HUES64 (cell line): ENCODE measurements around the gene RSL24D1.

Source experiments
- H3K27ac ChIP-seq: 2 replicates; pipeline ENCODE4 v1.7.0; 2013; ENCODE audit warnings: low read depth, low read length, inconsistent platforms
- H3K27me3 ChIP-seq: 2 replicates; pipeline ENCODE4 v1.6.1; 2013; ENCODE audit warnings: mild to moderate bottlenecking, low read length; ENCODE audit not compliant: insufficient read depth
- H3K36me3 ChIP-seq: 2 replicates; pipeline ENCODE4 v1.6.1; 2013; ENCODE audit warnings: mild to moderate bottlenecking, low read length; ENCODE audit not compliant: insufficient read depth
- H3K4me1 ChIP-seq: 2 replicates; pipeline ENCODE4 v1.6.1; 2013; ENCODE audit warnings: mild to moderate bottlenecking, low read length, moderate library complexity; ENCODE audit not compliant: insufficient read depth
- H3K4me3 ChIP-seq: 2 replicates; pipeline ENCODE4 v1.5.1; 2013; ENCODE audit warnings: mild to moderate bottlenecking, low read length, moderate library complexity
- H3K9ac ChIP-seq: 2 replicates; pipeline ENCODE4 v1.6.1; 2013; ENCODE audit warnings: mild to moderate bottlenecking, low read depth, low read length
- H3K9me3 ChIP-seq: 2 replicates; pipeline ENCODE4 v1.6.1; 2013; ENCODE audit warnings: low read depth, low read length; ENCODE audit not compliant: insufficient read depth
- WGBS: fragments of 150-250, 120-280 bp; methylation state at CpG from one replicate; pipeline ENCODE4 v1.1.7; 2013; ENCODE audit warnings: missing lambda C conversion rate; 5-methylcytosine and 5-hydroxymethylcytosine counted together

The RSL24D1 gene

DNA sequence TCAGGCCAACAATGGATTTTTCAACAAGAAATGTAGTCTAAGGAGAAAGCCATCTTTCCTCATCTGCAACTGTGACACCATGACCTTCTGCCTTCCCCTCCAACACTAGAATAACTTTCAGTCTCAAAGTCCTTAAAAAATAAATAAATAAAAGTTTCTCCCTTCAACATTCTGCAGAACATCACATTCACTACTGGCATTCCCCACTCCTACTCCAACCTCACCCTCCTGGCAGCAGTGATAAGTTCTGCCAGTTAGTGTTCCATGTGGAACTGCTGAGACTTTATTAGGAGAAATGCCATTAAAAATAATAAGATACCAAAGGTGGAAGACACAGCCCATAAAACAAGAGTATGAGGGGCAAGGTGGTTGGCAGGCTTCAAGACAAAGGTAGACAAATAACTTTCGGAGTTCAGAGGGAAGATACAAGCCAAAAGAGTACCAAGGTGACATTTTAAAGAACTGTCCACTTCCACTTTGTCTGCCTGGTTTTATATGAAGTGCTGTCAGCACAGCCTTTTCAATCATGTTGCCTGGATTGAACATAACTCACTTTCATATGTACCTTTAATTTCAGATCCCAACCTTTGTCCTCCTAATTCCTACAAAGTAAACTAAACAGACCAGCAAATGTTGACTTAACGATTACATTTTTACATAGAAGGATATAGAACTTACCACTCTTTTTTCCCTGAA, 37.5 kb upstream of the RSL24D1 start:
- no peaks in the 10 kb centered on the region for H3K36me3 ChIP-seq
- H3K9ac ChIP-seq = no peak overlapping the region
- H3K4me3 ChIP-seq = no peak overlapping the region
- 96% methylated on average over 2 of the region's 2 CpGs for WGBS
- no peaks in the 10 kb centered on the region for H3K4me1 ChIP-seq
- no peaks in the 10 kb centered on the region for H3K27me3 ChIP-seq
- H3K27ac ChIP-seq = no peak overlapping the region
- H3K9me3 ChIP-seq = no peaks in the 10 kb centered on the region

DNA sequence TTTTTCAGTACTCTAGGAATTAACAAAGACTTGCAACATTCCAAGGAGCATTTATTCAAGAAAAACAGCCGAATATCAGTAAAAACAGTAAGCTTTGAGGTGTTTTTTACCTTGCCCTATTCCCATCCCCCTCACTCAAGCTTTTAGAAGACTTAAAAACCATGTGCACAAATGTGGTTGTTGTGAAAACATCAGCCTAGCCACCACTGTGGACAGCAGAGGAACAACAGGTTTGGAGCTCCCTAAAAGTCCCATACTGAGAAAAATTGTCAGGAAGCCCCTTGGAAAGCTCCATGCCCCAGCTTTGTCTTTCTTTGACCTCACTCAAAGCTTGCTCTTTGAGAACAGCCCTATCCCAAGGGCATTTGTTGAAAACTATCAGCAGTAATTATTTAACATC, 34.7 kb upstream of the RSL24D1 start:
- H3K27me3 ChIP-seq = no peaks in the 10 kb centered on the region
- WGBS = 94% methylated on average over 1 of the region's 1 CpG
- H3K9ac ChIP-seq = no peak overlapping the region
- H3K4me3 ChIP-seq = no peak overlapping the region
- no peak overlapping the region for H3K27ac ChIP-seq
- no peaks in the 10 kb centered on the region for H3K9me3 ChIP-seq
- H3K4me1 ChIP-seq = no peaks in the 10 kb centered on the region
- H3K36me3 ChIP-seq = no peaks in the 10 kb centered on the region

GRCh38 chr15:55230953-55231352, 34.2 kb upstream of the RSL24D1 start:
- H3K9ac ChIP-seq = no peak overlapping the region
- 89% methylated on average over 1 of the region's 1 CpG for WGBS
- no peak overlapping the region for H3K27ac ChIP-seq
- H3K4me1 ChIP-seq = no peaks in the 10 kb centered on the region
- no peak overlapping the region for H3K4me3 ChIP-seq
- no peaks in the 10 kb centered on the region for H3K27me3 ChIP-seq
- no peaks in the 10 kb centered on the region for H3K36me3 ChIP-seq
- H3K9me3 ChIP-seq = no peaks in the 10 kb centered on the region

DNA sequence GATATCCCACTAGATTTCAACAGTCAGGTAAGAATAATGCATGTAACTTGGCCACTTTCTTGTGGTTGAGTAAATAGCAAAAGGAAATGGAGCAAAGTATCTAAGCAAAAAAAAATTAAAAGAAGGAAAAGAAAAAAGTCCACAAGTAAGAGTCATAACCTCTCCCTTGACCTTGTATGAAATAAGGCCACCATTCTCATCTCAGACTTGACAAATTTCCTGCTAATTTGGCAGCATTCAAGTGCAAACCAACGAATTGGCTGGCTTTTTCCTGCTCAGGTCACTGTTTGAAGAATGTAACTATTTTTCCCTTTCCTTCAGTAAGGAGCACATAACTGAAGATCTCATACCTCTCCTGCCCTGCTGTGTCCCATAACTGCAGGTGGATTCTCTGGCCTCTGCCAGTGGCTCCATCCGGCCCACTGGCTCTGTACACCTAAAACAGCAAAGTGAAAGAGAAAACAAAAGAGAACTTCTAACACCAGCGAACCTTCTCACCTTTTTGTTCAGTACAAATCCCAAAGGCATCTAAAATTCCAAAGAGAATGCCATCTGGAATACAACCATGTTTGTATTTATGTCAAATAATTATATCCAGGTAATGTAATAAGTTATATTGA, 33.4 kb upstream of the RSL24D1 start:
- Histone ChIP-seq H3K27me3 (no peaks in the 10 kb centered on the region), H3K36me3 (no peaks in the 10 kb centered on the region), H3K4me3 (no peak overlapping the region), H3K9ac (no peak overlapping the region), H3K27ac (no peak overlapping the region), H3K9me3 (no peaks in the 10 kb centered on the region), H3K4me1 (no peaks in the 10 kb centered on the region)
- WGBS = 76% methylated on average over 3 of the region's 3 CpGs

GRCh38 chr15:55226127-55226526, 29.4 kb upstream of the RSL24D1 start:
- WGBS = 85% methylated on average over 2 of the region's 2 CpGs
- Histone ChIP-seq H3K27ac (no peak overlapping the region), H3K36me3 (no peaks in the 10 kb centered on the region), H3K4me3 (no peak overlapping the region), H3K9me3 (no peaks in the 10 kb centered on the region), H3K4me1 (no peaks in the 10 kb centered on the region), H3K9ac (no peak overlapping the region), H3K27me3 (no peaks in the 10 kb centered on the region)

DNA sequence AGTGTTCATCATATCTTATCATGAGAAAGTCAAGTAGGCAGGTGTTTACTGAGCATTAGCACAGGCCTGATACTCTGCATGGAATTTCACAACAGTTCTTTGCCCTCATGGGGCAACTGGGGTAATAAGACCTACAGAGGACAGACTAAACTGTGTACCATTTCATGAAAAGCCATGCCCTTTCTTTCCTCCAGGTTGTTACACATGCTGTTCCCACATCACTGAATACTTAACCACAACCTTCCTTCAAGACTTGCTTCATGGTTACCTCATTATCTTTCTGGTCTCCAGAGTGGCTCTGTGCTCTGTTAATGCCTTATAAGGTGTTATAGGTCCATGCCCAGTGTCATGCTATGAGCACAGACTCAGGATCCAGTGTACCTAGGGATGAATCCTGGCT, 28.2 kb upstream of the RSL24D1 start:
- Histone ChIP-seq H3K4me1 (no peaks in the 10 kb centered on the region), H3K27ac (no peak overlapping the region), H3K27me3 (no peaks in the 10 kb centered on the region), H3K9ac (no peak overlapping the region), H3K9me3 (no peaks in the 10 kb centered on the region), H3K4me3 (no peak overlapping the region), H3K36me3 (no peaks in the 10 kb centered on the region)

- Histone ChIP-seq H3K4me1 (no peaks in the 10 kb centered on the region), H3K36me3 (no peaks in the 10 kb centered on the region), H3K27me3 (no peaks in the 10 kb centered on the region), H3K27ac (no peak overlapping the region), H3K9ac (no peak overlapping the region), H3K4me3 (no peak overlapping the region), H3K9me3 (no peaks in the 10 kb centered on the region)
Observed at GRCh38 chr15:55222588-55222987, 25.8 kb upstream of the RSL24D1 start.

GRCh38 chr15:55221090-55222011, 24.6 kb upstream of the RSL24D1 start:
- no peaks in the 10 kb centered on the region for H3K4me1 ChIP-seq
- no peaks in the 10 kb centered on the region for H3K36me3 ChIP-seq
- H3K27me3 ChIP-seq = no peaks in the 10 kb centered on the region
- H3K9ac ChIP-seq = no peak overlapping the region
- peak overlapping the region; percentile 11; the same call in 1 of the 2 replicates for H3K27ac ChIP-seq
- 84% methylated on average over 6 of the region's 6 CpGs for WGBS
- H3K4me3 ChIP-seq = no peak overlapping the region
- no peaks in the 10 kb centered on the region for H3K9me3 ChIP-seq

DNA sequence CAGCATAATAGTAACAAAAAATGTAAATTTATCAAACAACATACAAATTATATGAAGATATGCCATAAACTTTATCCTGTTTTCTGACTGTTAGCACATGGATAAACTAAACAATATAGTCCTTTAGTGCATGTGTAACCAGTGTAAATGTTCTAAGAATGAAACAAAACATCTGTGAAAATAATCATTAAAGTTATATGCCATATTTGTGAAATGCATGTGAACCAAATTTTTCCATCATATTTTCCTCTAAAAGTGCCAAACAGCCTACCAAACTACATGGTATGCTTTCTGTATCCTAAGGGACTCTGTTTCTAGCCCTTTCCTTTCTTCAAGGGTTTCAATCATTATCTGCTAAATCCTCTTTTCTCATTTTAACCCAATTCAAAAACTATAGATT, 23.9 kb upstream of the RSL24D1 start:
- H3K36me3 ChIP-seq = no peaks in the 10 kb centered on the region
- H3K27ac ChIP-seq = peak overlapping the region; percentile 11; the same call in 1 of the 2 replicates
- no peak overlapping the region for H3K4me3 ChIP-seq

GRCh38 chr15:55218056-55218455, 21.3 kb upstream of the RSL24D1 start:
- Histone ChIP-seq H3K27ac (no peak overlapping the region), H3K36me3 (no peaks in the 10 kb centered on the region), H3K9ac (no peak overlapping the region), H3K4me1 (no peaks in the 10 kb centered on the region), H3K27me3 (no peaks in the 10 kb centered on the region), H3K9me3 (no peaks in the 10 kb centered on the region), H3K4me3 (no peak overlapping the region)
- WGBS = 92% methylated on average over 2 of the region's 2 CpGs

More for the DNA sequence above, 23.9 kb upstream of the RSL24D1 start:
- H3K9ac ChIP-seq = no peak overlapping the region
- H3K9me3 ChIP-seq = no peaks in the 10 kb centered on the region
- no peaks in the 10 kb centered on the region for H3K4me1 ChIP-seq
- H3K27me3 ChIP-seq = no peaks in the 10 kb centered on the region

- Histone ChIP-seq H3K27me3 (no peaks in the 10 kb centered on the region), H3K36me3 (no peaks in the 10 kb centered on the region), H3K4me1 (no peaks in the 10 kb centered on the region), H3K4me3 (no peak overlapping the region), H3K9ac (no peak overlapping the region), H3K27ac (no peak overlapping the region), H3K9me3 (no peaks in the 10 kb centered on the region)
- 88% methylated on average over 4 of the region's 4 CpGs for WGBS
Observed at GRCh38 chr15:55204464-55204863, 7.7 kb upstream of the RSL24D1 start.
